Ascending aorta (tissue), 2 donors: ENCODE measurements around the gene PNO1. TPM values are rescaled to one million over a fixed set of nuclear protein-coding genes. Genes with fewer than 3 reads are reported as not detected.

Experiments
- DNase-seq, 2 donors: peaks; one replicate each; pipeline ENCODE4 v3.0.0-alpha.2; 2019; ENCODE audit warnings: low spot score in 2 of 2
- H3K27ac ChIP-seq, 2 donors: fragments of 200-600 bp; sonication (generic); one replicate each; pipeline ENCODE4 v1.5.1; 2016 to 2017; ENCODE audit warnings: mild to moderate bottlenecking in 1 of 2
- H3K27me3 ChIP-seq: fragments of 200-600 bp; sonication (generic); one replicate; pipeline ENCODE4 v1.5.1; 2017
- H3K36me3 ChIP-seq, 2 donors: fragments of 200-600 bp; sonication (generic); one replicate each; pipeline ENCODE4 v1.5.1; 2016
- H3K4me1 ChIP-seq, 2 donors: fragments of 200-600 bp; sonication (generic); one replicate each; pipeline ENCODE4 v1.5.1; 2016 to 2017; ENCODE audit warnings: mild to moderate bottlenecking in 1 of 2
- H3K4me3 ChIP-seq, 2 donors: fragments of 200-600 bp; sonication (generic); one replicate each; pipeline ENCODE4 v1.5.1; 2016 to 2017; ENCODE audit warnings: mild to moderate bottlenecking in 1 of 2
- H3K9me3 ChIP-seq, 2 donors: fragments of 200-600 bp; sonication (generic); one replicate each; pipeline ENCODE4 v1.5.1; 2016
- intact Hi-C: fragments of 100-400 bp; cut with DNase I; formaldehyde crosslinking; loops from one replicate; pipeline ENCODE4 v1.15.1; 2023
- total RNA-seq: library from RNA; depleted of rRNA; stranded (reverse); fragments of >200 nt; gene quantifications from one replicate; pipeline ENCODE4 v1.1.0, GENCODE V29; 2016
- TF ChIP-seq, protein P1 (sequence below), 3 experiments: fragments of 200-600 bp in 2 of 3; fragments of 450-650 bp in 1 of 3; sonication (generic) in 2 of 3; IDR thresholded peaks; one replicate each; pipeline ENCODE4 v1.5.1; 2016 to 2019; ENCODE audit warnings: antibody characterized with exemption in 3 of 3, mild to moderate bottlenecking in 1 of 3, moderate library complexity in 1 of 3

PNO1 gene
- total RNA-seq, 1 donor from 2014 or later: 5.4 TPM

DNA sequence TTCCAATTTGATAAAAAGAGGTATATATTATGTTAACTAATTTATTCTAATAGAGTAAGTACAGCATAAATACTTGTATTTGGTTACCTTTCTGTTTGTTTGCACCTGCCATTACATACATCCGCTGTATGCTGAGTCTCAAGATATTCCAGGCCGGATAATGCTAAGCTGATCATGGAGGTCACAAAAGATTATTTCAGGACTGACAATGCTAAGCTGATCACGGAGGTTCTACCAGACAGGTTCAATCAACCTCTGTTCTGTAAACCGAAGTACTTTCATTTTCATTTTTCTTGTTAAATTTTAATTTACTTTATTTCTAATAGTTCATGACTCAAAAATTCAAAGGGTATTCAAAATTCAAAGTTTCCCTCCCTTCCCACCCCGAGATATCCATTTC is 31.1 kb downstream of the PNO1 start:
- intact Hi-C loops: no loop called here
- H3K4me3 ChIP-seq: no peak overlapping the region
- no peak for DNase-seq
- H3K27me3 ChIP-seq: no peaks in the 10 kb centered on the region
- H3K4me1 ChIP-seq: peaks cover 0 to 3% of the 10 kb centered on the region in 2 donors
- H3K27ac ChIP-seq: no peak overlapping the region
- TF ChIP-seq, protein P1, sequence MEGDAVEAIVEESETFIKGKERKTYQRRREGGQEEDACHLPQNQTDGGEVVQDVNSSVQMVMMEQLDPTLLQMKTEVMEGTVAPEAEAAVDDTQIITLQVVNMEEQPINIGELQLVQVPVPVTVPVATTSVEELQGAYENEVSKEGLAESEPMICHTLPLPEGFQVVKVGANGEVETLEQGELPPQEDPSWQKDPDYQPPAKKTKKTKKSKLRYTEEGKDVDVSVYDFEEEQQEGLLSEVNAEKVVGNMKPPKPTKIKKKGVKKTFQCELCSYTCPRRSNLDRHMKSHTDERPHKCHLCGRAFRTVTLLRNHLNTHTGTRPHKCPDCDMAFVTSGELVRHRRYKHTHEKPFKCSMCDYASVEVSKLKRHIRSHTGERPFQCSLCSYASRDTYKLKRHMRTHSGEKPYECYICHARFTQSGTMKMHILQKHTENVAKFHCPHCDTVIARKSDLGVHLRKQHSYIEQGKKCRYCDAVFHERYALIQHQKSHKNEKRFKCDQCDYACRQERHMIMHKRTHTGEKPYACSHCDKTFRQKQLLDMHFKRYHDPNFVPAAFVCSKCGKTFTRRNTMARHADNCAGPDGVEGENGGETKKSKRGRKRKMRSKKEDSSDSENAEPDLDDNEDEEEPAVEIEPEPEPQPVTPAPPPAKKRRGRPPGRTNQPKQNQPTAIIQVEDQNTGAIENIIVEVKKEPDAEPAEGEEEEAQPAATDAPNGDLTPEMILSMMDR (IDR thresholded peaks at IDR 0.05): no peak
- H3K36me3 ChIP-seq: peaks cover 0 to 4% of the 10 kb centered on the region in 2 donors
- H3K9me3 ChIP-seq: no peaks in the 10 kb centered on the region

DNA sequence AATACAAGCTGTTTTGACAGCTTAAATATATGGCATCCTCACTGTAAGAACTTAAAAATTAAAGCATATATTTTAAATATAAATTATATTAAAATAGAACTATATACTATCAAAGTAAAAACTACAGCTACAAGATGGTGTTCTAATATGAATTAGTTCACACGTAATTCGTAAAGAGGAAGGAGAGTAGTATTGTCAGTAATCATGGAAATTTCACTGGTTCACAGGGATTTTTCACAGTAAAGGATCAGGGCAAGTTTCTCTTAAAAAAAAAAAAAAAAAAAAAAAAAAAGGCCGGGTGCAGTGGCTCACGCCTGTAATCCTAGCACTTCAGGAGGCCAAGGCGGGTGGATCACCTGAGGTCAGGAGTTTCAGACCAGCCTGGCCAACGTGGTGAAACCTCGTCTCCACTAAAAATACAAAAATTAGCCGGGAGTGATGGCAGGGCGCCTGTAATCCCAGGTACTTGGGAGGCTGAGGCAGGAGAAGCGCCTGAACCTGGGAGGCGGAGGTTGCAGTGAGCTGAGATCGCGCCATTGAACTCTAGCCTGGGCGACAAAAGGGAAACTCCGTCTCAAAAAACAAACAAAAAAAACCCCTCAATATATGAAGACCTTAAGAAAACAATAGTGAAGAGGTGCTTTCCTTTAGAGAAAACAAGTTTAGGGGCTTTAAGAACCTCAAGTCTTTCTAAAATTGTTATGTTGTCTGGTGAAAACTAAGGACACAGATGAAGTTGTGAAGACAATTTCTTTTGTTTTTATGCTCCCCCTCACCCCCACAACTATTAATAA is 32.5 kb downstream of the PNO1 start:
- H3K4me3 ChIP-seq: no peak overlapping the region
- no peak overlapping the region for H3K27ac ChIP-seq
- peaks cover 0 to 14% of the 10 kb centered on the region in 2 donors for H3K4me1 ChIP-seq
- TF ChIP-seq, protein P1 (IDR thresholded peaks at IDR 0.05): no peak
- intact Hi-C loops: no loop called here
- H3K9me3 ChIP-seq: no peaks in the 10 kb centered on the region
- DNase-seq: no peak
- peaks cover 0 to 4% of the 10 kb centered on the region in 2 donors for H3K36me3 ChIP-seq
- no peaks in the 10 kb centered on the region for H3K27me3 ChIP-seq

DNA sequence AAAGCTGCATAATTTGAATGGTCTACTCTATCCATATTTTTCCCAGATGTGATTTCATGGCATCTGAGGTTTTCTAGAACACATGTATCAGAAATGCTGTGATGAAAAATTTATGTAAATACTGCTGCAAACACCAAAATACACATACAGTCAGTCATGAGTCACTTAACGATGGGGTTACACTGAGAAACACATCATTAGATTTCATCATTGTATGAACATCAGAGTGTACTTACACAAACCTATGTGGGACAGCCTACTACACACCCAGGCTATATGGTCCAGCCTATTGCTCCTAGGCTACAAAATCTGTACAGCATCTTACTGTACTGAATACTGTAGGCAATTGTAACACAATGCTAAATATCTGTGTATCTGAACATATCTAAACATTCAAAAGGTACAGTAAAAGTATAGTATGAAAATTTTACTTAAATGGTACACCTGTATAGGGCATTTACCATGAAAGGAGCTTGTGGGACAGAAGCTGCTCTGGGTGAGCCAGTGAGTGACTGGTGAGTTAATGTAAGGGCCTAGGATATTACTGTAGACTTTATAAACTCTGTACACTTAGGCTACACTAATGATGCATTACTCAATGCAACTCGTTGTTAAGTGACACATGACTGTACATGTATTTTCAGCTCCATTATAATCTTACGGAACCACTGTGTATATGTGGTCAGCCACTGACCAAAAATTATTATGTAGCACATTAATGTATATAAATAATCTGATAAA is 33.5 kb downstream of the PNO1 start:
- no peak for DNase-seq
- Histone ChIP-seq H3K4me1 (peaks cover 0 to 22% of the 10 kb centered on the region in 2 donors), H3K9me3 (no peaks in the 10 kb centered on the region), H3K36me3 (peaks cover 0 to 4% of the 10 kb centered on the region in 2 donors), H3K27me3 (no peaks in the 10 kb centered on the region), H3K27ac (no peak overlapping the region), H3K4me3 (no peak overlapping the region)
- TF ChIP-seq, protein P1 (IDR thresholded peaks at IDR 0.05): no peak
- intact Hi-C loops: no loop called here

DNA sequence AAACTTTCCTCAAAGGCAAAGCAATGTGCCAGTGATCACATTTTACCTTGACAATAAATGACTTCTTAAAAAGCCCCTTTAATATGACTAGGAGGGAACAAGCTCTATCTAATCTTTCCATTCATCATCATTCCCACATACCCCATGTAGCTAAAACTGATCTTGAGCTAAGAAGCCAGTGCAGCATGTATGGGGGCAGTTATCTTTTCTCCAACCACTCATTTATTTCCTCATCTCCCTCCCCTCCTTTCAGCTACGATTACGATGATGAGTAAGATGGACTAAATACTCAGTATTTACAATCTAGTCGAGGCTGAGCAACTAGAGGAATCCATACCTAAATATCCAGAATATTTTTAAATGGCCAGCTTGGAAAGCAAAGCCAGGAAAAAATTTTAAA is 35.5 kb downstream of the PNO1 start:
- intact Hi-C loops: no loop called here
- TF ChIP-seq, protein P1 (IDR thresholded peaks at IDR 0.05): no peak

DNA sequence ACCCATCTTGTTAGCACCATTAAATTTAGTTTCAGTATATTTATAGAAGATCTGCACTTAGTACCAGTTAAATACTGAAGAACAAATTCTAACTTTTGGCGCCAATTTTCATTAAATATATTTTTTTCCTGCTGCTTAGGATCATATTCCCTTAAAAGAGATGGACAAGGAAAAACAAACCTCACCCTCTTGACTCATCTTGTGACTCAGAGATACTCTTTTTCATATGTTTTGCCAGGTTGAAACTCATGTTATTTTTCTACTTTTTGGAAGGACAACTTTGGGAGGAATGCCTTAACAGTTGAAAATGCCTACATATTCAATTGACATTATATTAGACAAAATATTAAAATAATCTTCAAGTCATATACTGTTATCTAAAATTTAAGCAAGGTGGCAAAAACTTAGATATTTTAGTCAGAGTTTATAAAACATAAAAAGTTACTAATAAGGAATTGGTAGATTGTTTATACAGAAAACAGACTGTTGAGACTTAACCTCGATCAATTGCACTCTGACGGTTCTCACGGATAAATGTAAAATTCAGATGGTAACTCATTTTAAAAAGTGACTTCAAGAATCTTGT is 36.2 kb downstream of the PNO1 start:
- intact Hi-C loops: no loop called here
- H3K9me3 ChIP-seq: no peaks in the 10 kb centered on the region
- TF ChIP-seq, protein P1 (IDR thresholded peaks at IDR 0.05): no peak
- DNase-seq: no peak
- no peak overlapping the region for H3K27ac ChIP-seq
- no peaks in the 10 kb centered on the region for H3K36me3 ChIP-seq
- H3K27me3 ChIP-seq: no peaks in the 10 kb centered on the region
- H3K4me3 ChIP-seq: no peak overlapping the region
- H3K4me1 ChIP-seq: peaks cover 0 to 25% of the 10 kb centered on the region in 2 donors

More for the DNA sequence above, 35.5 kb downstream of the PNO1 start:
- Histone ChIP-seq H3K9me3 (no peaks in the 10 kb centered on the region), H3K27ac (no peak overlapping the region), H3K36me3 (no peaks in the 10 kb centered on the region), H3K27me3 (no peaks in the 10 kb centered on the region), H3K4me3 (no peak overlapping the region), H3K4me1 (peaks cover 0 to 25% of the 10 kb centered on the region in 2 donors)
- no peak for DNase-seq
